ENCODE measurements around the gene NDUFA6. TPM values are rescaled to one million over a fixed set of nuclear protein-coding genes. Genes with fewer than 3 reads are reported as not detected.

Gene NDUFA6
- total and polyA plus RNA-seq, 10 of the 15 experiments (the other 5 are each of a cell fraction or from before 2014, with no cell fraction given), result 85.9 to 511 (median 128) TPM

- TF ChIP-seq CBX5 (IDR thresholded peaks at IDR 0.05; ENCODE audit: low read depth), result 0 out of 2 replicates have a peak, but pooled peaks have one; percentile 18
- no peak for TF ChIP-seq HCFC1 (IDR thresholded peaks at IDR 0.05; ENCODE audit: low read length)
- TF ChIP-seq GATAD2B (conservative IDR thresholded peaks at IDR 0.05; ENCODE audit: low read depth), result peak; percentile 31; the same call in 1 of the 2 replicates
- peak; percentile 78 for TF ChIP-seq IKZF1 (conservative IDR thresholded peaks at IDR 0.05)
- peak; percentile 55; the same call in 1 of the 2 replicates for TF ChIP-seq RELB (IDR thresholded peaks at IDR 0.05; ENCODE audit: low read depth)
- no peak for TF ChIP-seq FOXM1 (IDR thresholded peaks at IDR 0.05; ENCODE audit: low read depth, low read length)
- no peak for TF ChIP-seq RCOR1 (conservative IDR thresholded peaks at IDR 0.05; ENCODE audit: low read depth, low read length)
- TF ChIP-seq POLR2AphosphoS5 (IDR thresholded peaks at IDR 0.05; ENCODE audit: low read length), result peak; percentile 63; the same call in 1 of the 2 replicates
- TF ChIP-seq SUZ12 (IDR thresholded peaks at IDR 0.05; ENCODE audit: unreplicated experiment), result no peak
- no peak for TF ChIP-seq ZBTB40 (IDR thresholded peaks at IDR 0.05; ENCODE audit: borderline replicate concordance)
- TF ChIP-seq SIN3A (IDR thresholded peaks at IDR 0.05; ENCODE audit: low read depth, low read length), result peak; percentile 42; the same call in 1 of the 2 replicates
- TF ChIP-seq SP1 (IDR thresholded peaks at IDR 0.05; ENCODE audit: low read depth, low read length), result peak; percentile 82
- TF ChIP-seq RFX5 (IDR thresholded peaks at IDR 0.05; ENCODE audit: low read depth, low read length), result peak; percentile 81
- peak; percentile 84; the same call in 1 of the 2 replicates for TF ChIP-seq CBFB (IDR thresholded peaks at IDR 0.05; ENCODE audit: low read depth)
- TF ChIP-seq ZNF687 (IDR thresholded peaks at IDR 0.05), result peak; percentile 68
- no peak; a peak in 2 of 4 replicates for TF ChIP-seq IKZF2 (IDR thresholded peaks at IDR 0.05)
- no peak for TF ChIP-seq ATF2 (IDR thresholded peaks at IDR 0.05; ENCODE audit: low read length)
- TF ChIP-seq PML (IDR thresholded peaks at IDR 0.05; ENCODE audit: low read length), result peak; percentile 55; the same call in 1 of the 2 replicates
Measured at GRCh38 chr22:42070517-42071422, 19.8 kb downstream of the NDUFA6 start, which contains the start of gene NAGA (continued).

Measured in GM12878 (cell line).